GM18526 (cell line): ENCODE results near the gene MARK4.

Experiments used
- POLR2A ChIP-seq: IDR thresholded peaks from 3 replicates; pipeline ENCODE4 v1.6.1; 2011; ENCODE audit not compliant: insufficient read length; ENCODE audit errors: extremely low read depth

The MARK4 gene

GRCh38 chr19:45352914-45353796, 102.1 kb downstream of the MARK4 start:
- TF ChIP-seq POLR2A: no peak

- no peak for TF ChIP-seq POLR2A
These were observed 103.3 kb downstream of the MARK4 start for GRCh38 chr19:45354241-45354842.
